SK-N-SH treated with all-trans-retinoic acid at 6 μM for 48 hours (cell line): Measurements from ENCODE around the gene PAK1IP1.

ENCODE experiments used
- ATAC-seq: fragments of 200-7000 bp; cut with Tn5 transposase; 3 replicates; pipeline ENCODE4 v1.9.1; 2020; ENCODE audit warnings: mild to moderate bottlenecking, moderate library complexity
- ARNTL ChIP-seq: fragments of 450-650 bp; formaldehyde crosslinking; IDR thresholded peaks from 2 replicates; pipeline ENCODE4 v1.5.0; 2020; ENCODE audit warnings: low read depth, mild to moderate bottlenecking, moderate library complexity, borderline replicate concordance
- BACH2 ChIP-seq: fragments of 250-450 bp; sonication (Bioruptor Pico); IDR thresholded peaks from 2 replicates; pipeline ENCODE4 v1.9.0; 2021; ENCODE audit warnings: mild to moderate bottlenecking, borderline replicate concordance
- CREB5 ChIP-seq: fragments of 250-450 bp; sonication (Bioruptor Pico); IDR thresholded peaks from 2 replicates; pipeline ENCODE4 v1.5.1; 2020; ENCODE audit warnings: low read depth, mild to moderate bottlenecking, moderate library complexity
- CSRNP3 ChIP-seq: fragments of 250-450 bp; sonication (Bioruptor Pico); IDR thresholded peaks from 2 replicates; pipeline ENCODE4 v1.5.1; 2021; ENCODE audit warnings: mild to moderate bottlenecking, moderate library complexity
- ESRRG ChIP-seq: fragments of 250-450 bp; sonication (Bioruptor Pico); IDR thresholded peaks from 2 replicates; pipeline ENCODE4 v1.6.1; 2021; ENCODE audit warnings: mild to moderate bottlenecking
- GLIS3 ChIP-seq: fragments of 250-450 bp; sonication (Bioruptor Pico); IDR thresholded peaks from 2 replicates; pipeline ENCODE4 v1.5.0; 2020; ENCODE audit warnings: mild to moderate bottlenecking, moderate library complexity
- ISL1 ChIP-seq: fragments of 250-450 bp; sonication (Bioruptor Pico); IDR thresholded peaks from 2 replicates; pipeline ENCODE4 v2.1.2; 2022; ENCODE audit warnings: mild to moderate bottlenecking, moderate library complexity
- PATZ1 ChIP-seq: fragments of 250-450 bp; sonication (Bioruptor Pico); IDR thresholded peaks from 2 replicates; pipeline ENCODE4 v1.8.0; 2020; ENCODE audit warnings: mild to moderate bottlenecking, moderate library complexity, borderline replicate concordance
- POU6F1 ChIP-seq: fragments of 250-450 bp; sonication (Bioruptor Pico); IDR thresholded peaks from 2 replicates; pipeline ENCODE4 v1.8.0; 2021; ENCODE audit warnings: low read depth, mild to moderate bottlenecking, moderate library complexity, borderline replicate concordance
- PPARA ChIP-seq: fragments of 250-450 bp; sonication (Bioruptor Pico); IDR thresholded peaks from 2 replicates; pipeline ENCODE4 v1.5.0; 2020; ENCODE audit warnings: mild to moderate bottlenecking, borderline replicate concordance
- RARB ChIP-seq: fragments of 250-450 bp; sonication (Bioruptor Pico); IDR thresholded peaks from 2 replicates; pipeline ENCODE4 v1.8.0; 2021; ENCODE audit warnings: mild to moderate bottlenecking, moderate library complexity
- TOX ChIP-seq: fragments of 250-450 bp; sonication (Bioruptor Pico); IDR thresholded peaks from 2 replicates; pipeline ENCODE4 v1.8.0; 2021; ENCODE audit warnings: mild to moderate bottlenecking, moderate library complexity, borderline replicate concordance
- TSHZ2 ChIP-seq: fragments of 250-450 bp; sonication (Bioruptor Pico); IDR thresholded peaks from 2 replicates; pipeline ENCODE4 v1.5.0; 2020; ENCODE audit warnings: mild to moderate bottlenecking, moderate library complexity
- ZC3H10 ChIP-seq: fragments of 250-450 bp; sonication (Bioruptor Pico); IDR thresholded peaks from 2 replicates; pipeline ENCODE4 v1.5.1; 2021; ENCODE audit warnings: mild to moderate bottlenecking, moderate library complexity
- ZFP3 ChIP-seq: fragments of 250-450 bp; sonication (Bioruptor Pico); IDR thresholded peaks from 2 replicates; pipeline ENCODE4 v1.5.0; 2020; ENCODE audit warnings: mild to moderate bottlenecking, moderate library complexity
- ZFP30 ChIP-seq: fragments of 450-650 bp; formaldehyde crosslinking; IDR thresholded peaks from 2 replicates; pipeline ENCODE4 v1.5.0; 2022; ENCODE audit warnings: mild to moderate bottlenecking, moderate library complexity
- ZNF565 ChIP-seq: fragments of 450-650 bp; formaldehyde crosslinking; conservative IDR thresholded peaks from 2 replicates; pipeline ENCODE4 v1.5.0; 2020; ENCODE audit warnings: low read depth, mild to moderate bottlenecking, moderate library complexity
- ZNF70 ChIP-seq: fragments of 450-650 bp; formaldehyde crosslinking; IDR thresholded peaks from 2 replicates; pipeline ENCODE4 v1.5.0; 2020; ENCODE audit warnings: mild to moderate bottlenecking, moderate library complexity
- ZNF8 ChIP-seq: fragments of 450-650 bp; formaldehyde crosslinking; IDR thresholded peaks from 2 replicates; pipeline ENCODE4 v1.5.0; 2020; ENCODE audit warnings: mild to moderate bottlenecking, moderate library complexity

The PAK1IP1 gene

GRCh38 chr6:10690651-10691445 is 3.9 kb upstream of the PAK1IP1 start:
- no peak for ATAC-seq
- no peak for TF ChIP-seq BACH2 (CRISPR knock-in tag)
- no peak for TF ChIP-seq POU6F1
- TF ChIP-seq ZFP3 (CRISPR knock-in tag) = no peak
- no peak for TF ChIP-seq ZNF70
- no peak for TF ChIP-seq TOX
- TF ChIP-seq ZNF8 = no peak
- TF ChIP-seq PPARA (CRISPR knock-in tag) = no peak

GRCh38 chr6:10692965-10693538 is 1.7 kb upstream of the PAK1IP1 start:
- TF ChIP-seq POU6F1 (no peak), GLIS3 (CRISPR knock-in tag) (no peak), ESRRG (CRISPR knock-in tag) (no peak), ZNF565 (CRISPR knock-in tag) (no peak), ISL1 (CRISPR knock-in tag) (no peak), RARB (CRISPR knock-in tag) (no peak), BACH2 (CRISPR knock-in tag) (no peak), ARNTL (CRISPR knock-in tag) (no peak), ZC3H10 (CRISPR knock-in tag) (no peak), CREB5 (CRISPR knock-in tag) (no peak), ZFP30 (CRISPR knock-in tag) (no peak), PPARA (CRISPR knock-in tag) (no peak), TSHZ2 (CRISPR knock-in tag) (no peak), ZNF8 (no peak), CSRNP3 (CRISPR knock-in tag) (no peak), ZFP3 (CRISPR knock-in tag) (no peak), ZNF70 (no peak), PATZ1 (no peak)
- no peak for ATAC-seq
